ENCODE measurements around the gene GRIN2A.

Gene GRIN2A

DNA sequence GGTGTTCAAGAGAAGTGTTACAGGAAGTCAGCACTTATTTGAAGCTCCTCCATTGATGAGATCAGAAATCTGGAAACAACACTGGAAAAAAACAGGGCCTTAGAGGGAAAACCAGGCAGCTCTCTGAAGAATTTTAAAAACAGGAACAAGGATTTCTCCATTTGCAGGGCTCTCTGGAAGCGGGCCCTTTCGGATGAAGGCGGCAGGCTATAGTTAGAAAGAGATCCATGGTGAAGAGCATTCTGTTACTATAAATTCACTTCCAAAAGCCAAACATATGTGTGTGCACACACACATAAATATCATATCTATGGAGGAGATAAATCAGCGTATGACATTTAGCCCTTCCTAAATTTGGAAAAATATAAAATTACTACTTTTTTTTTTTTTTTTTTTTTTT, 42.6 kb upstream of the GRIN2A start:
- TF ChIP-seq, protein P1, sequence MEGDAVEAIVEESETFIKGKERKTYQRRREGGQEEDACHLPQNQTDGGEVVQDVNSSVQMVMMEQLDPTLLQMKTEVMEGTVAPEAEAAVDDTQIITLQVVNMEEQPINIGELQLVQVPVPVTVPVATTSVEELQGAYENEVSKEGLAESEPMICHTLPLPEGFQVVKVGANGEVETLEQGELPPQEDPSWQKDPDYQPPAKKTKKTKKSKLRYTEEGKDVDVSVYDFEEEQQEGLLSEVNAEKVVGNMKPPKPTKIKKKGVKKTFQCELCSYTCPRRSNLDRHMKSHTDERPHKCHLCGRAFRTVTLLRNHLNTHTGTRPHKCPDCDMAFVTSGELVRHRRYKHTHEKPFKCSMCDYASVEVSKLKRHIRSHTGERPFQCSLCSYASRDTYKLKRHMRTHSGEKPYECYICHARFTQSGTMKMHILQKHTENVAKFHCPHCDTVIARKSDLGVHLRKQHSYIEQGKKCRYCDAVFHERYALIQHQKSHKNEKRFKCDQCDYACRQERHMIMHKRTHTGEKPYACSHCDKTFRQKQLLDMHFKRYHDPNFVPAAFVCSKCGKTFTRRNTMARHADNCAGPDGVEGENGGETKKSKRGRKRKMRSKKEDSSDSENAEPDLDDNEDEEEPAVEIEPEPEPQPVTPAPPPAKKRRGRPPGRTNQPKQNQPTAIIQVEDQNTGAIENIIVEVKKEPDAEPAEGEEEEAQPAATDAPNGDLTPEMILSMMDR (IDR thresholded peaks at IDR 0.05; ENCODE audit: control extremely low read depth, extremely low read depth, low read depth, missing control alignments) = no peak
- no peak for DNase-seq (ENCODE audit: extremely low spot score)
- CTCF ChIA-PET = no interaction called here
- POLR2A ChIA-PET = no interaction called here

DNA sequence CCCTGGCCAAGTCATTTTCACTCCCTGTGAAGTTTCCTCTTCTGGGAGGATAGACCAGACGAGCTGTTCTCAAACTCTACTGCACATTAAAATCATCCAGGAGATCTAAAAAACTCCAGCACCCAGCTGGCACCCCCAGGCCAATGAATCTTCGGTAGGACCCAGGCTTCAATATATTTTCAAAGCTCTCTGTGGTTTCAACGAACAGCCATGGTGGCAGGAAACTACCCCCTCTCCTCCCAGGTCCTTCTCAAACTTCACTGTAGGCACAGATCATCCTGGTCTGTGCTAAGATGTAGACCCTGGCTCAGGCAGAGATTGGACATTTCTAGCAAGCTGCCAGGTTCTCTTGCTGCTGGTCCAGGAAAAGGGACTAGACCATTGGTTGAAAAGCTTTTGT, 38.7 kb upstream of the GRIN2A start:
- ChIA-PET CTCF (interaction anchor here (1.0 kb wide), 1 partner anchor 13 kb away, joined by 4 read pairs; no protein-coding TSS in a partner anchor), POLR2A (no interaction called here)
- TF ChIP-seq, protein P1 (IDR thresholded peaks at IDR 0.05; ENCODE audit: control extremely low read depth, extremely low read depth, low read depth, missing control alignments) = no peak
- no peak for DNase-seq (ENCODE audit: extremely low spot score)

DNA sequence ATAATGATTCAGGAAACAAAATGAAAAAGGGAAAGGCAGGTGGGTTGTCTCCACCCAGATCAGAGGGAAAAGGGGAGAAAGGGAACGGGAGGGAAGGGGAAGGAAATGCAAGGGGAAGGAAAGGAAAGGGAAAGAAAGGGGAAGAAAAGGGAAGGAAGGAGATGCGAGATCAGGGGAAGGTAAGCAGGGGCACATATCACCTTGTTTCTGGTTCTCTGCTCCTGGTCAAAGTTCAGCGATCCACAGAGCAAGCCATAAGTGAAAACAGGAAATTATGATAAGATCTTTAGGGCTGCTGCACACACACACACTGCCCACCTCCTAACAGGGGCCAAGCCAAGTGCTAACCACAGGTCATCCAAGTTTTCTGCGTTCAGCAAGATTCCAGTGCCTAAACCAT, 37.5 kb upstream of the GRIN2A start:
- no peak for DNase-seq (ENCODE audit: extremely low spot score)
- CTCF ChIA-PET = no interaction called here
- POLR2A ChIA-PET = no interaction called here
- TF ChIP-seq, protein P1 (IDR thresholded peaks at IDR 0.05; ENCODE audit: control extremely low read depth, extremely low read depth, low read depth, missing control alignments) = no peak

DNA sequence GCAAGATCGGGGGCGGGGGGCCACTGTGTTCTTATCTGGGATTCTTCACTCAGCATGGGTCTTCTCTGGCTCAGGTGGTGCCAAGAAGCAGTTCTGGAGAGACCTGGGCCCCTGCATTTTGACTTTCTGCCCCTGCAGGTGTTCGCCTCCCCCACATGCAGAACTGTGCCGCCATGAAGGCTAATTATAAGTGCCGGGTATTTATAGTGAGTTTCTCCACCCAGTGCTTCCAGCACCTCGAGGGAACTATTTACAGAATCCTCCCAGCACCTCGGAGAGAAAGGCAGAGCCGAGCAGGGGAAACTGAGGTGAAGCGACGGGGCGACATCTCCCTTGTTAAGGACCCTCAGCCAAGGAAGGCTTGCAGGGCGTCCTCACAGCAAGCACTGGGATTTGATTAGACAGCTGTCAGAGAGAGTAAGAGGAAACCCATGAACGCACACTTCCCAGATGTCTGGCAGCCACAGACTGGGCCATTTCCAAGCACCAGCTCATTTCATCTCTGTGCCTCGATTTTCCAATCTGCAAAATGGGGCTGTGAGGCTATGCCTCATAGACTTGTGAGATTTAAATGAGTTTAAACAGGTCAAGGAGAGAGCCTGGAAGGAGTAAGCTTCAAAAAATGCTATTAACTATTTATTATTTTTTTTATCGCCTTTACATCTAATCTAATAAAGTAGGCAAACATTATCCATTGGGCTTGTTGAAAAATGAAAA, 36.4 kb upstream of the GRIN2A start:
- CTCF ChIA-PET = no interaction called here
- POLR2A ChIA-PET = no interaction called here
- TF ChIP-seq, protein P1 (IDR thresholded peaks at IDR 0.05; ENCODE audit: control extremely low read depth, extremely low read depth, low read depth, missing control alignments) = no peak
- DNase-seq (ENCODE audit: extremely low spot score) = no peak

DNA sequence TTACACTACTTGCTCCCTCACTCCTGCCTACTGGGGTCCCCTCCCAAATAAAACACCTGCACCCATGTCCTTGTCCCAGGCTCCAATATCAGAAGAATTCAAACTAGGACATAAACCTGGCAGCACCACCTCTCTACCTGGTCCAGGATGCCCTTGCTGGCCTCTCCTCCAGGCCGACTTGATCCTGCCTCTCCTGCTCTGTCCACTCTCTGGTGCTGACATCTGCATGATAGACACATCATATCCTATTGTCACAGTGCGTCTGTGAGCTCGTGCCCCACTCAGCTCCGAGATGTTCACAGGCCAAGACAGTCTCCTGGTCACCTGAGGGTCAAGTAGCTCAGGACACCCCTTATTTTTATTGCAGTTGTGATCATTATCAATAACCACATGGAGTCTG, 31.5 kb upstream of the GRIN2A start:
- TF ChIP-seq, protein P1 (IDR thresholded peaks at IDR 0.05; ENCODE audit: control extremely low read depth, extremely low read depth, low read depth, missing control alignments) = no peak

DNA sequence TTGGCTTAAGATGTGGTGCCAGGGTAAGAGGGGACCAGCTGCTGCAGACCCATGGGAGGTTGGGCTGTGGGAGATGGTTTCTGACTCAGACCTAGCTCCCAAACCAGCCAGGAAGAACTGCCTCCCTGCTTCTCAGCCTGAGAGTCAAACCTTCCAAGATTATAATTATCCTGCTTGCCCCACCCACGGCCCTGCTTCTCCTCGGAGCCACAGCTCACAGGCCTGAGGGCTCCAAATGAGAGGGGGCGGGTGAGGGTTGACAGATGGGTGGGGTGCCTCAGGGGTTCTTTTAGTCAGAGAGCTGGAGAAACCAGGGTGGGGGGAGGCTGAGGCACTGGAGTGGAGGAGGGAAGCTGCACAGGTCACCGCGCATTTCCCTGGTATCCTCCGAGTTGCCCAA, 28.7 kb upstream of the GRIN2A start:
- CTCF ChIA-PET = no interaction called here

More for the DNA sequence above, 31.5 kb upstream of the GRIN2A start:
- CTCF ChIA-PET = interaction anchor here (1.3 kb wide), 1 partner anchor 11 kb away, joined by 4 read pairs; no protein-coding TSS in a partner anchor
- no peak for DNase-seq (ENCODE audit: extremely low spot score)
- POLR2A ChIA-PET = no interaction called here

More for the DNA sequence above, 28.7 kb upstream of the GRIN2A start:
- TF ChIP-seq, protein P1 (IDR thresholded peaks at IDR 0.05; ENCODE audit: control extremely low read depth, extremely low read depth, low read depth, missing control alignments) = no peak
- POLR2A ChIA-PET = no interaction called here
- DNase-seq (ENCODE audit: extremely low spot score) = no peak
